ENCODE measurements around the gene ZNF443.

The ZNF443 gene

DNA sequence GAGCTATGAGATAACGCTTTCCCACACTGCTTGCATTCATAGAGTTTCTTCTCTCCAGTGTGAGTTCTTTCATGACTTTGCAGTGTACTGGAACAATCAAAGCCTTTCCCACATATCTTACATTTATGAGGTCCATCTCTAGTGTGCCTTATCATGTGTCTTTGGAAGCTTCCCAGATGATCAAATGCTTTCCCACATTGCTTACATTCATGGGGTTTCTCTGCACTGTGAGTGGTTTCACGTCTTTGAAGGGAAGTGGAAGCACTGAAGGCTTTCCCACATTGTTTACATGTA is 60.4 kb downstream of the ZNF443 start:
- no peak for DNase-seq (ENCODE audit: low spot score in 2 of 2)
- in situ Hi-C loops (cut with MboI; ENCODE audit: low sequenced_read_pairs): no loop called here
- Histone ChIP-seq H3K27me3 (ENCODE audit: low read depth) (no peaks in the 10 kb centered on the region), H3K9me3 (peaks cover 16% of the 10 kb centered on the region), H3K4me1 (no peaks in the 10 kb centered on the region), H3K4me3 (no peak overlapping the region), H3K36me3 (replicated peaks) (no peaks in the 10 kb centered on the region)

DNA sequence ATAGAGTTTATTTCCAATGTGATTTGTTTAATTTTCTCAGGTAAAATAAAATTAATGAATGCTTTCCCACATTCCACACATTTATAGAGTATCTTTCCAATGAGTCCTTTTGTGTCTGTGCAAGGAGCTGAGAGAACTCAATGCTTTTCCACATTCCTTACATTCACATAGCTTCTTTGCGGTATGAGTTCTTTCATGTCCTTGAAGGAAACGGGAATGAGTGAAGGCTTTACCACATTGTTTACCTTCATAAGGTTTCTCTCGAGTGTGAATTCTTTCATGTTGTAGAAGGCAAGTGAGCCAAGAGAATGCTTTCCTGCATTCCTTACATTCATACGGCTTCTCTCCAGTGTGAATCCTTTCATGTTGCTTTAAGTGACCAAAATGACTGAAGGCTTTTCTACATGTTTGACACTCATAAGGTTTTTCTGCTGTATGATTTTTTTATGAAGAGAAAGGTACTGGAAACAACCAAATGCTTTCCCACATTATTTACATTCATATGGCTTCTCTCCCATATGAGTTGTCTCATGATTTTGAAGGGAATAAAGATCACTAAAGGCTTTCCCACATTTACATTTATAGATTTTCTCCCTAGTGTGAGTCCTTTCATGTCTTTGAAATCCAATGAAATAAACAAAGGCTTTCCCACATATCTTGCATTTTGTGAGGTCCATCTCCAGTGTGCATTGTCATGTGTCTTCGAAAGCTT is 60.9 kb downstream of the ZNF443 start:
- in situ Hi-C loops (cut with MboI; ENCODE audit: low sequenced_read_pairs): no loop called here
- no peak overlapping the region for H3K4me3 ChIP-seq
- DNase-seq (ENCODE audit: low spot score in 2 of 2): no peak
- no peaks in the 10 kb centered on the region for H3K4me1 ChIP-seq
- H3K36me3 ChIP-seq (replicated peaks): no peaks in the 10 kb centered on the region
- H3K9me3 ChIP-seq: peaks cover 16% of the 10 kb centered on the region
- H3K27me3 ChIP-seq (ENCODE audit: low read depth): no peaks in the 10 kb centered on the region

Measured in HAP-1 (cell line).